ENCODE results near the gene IL4I1. TPM values are rescaled to one million over a fixed set of nuclear protein-coding genes. Genes with fewer than 3 reads are reported as not detected.
A peak's percentile ranks its signal among the peaks of the same experiment; 100 is the strongest.

IL4I1 gene
- total RNA-seq, 1 experiment from 2014 or later, result 1.5 TPM

- ATAC-seq, result no peak
- Histone ChIP-seq H3K9me3 (ENCODE audit: control insufficient read depth, insufficient read depth, low read depth, low read length) (no peaks in the 10 kb centered on the region), H3K27me3 (ENCODE audit: control insufficient read depth, insufficient read depth, low read length) (no peaks in the 10 kb centered on the region), H3K36me3 (ENCODE audit: control insufficient read depth, insufficient read depth, low read length) (peaks cover 1% of the 10 kb centered on the region; the same call in 1 of the 2 replicates), H3K4me1 (ENCODE audit: control insufficient read depth, insufficient read depth, low read length) (peaks cover 22% of the 10 kb centered on the region), H3K27ac (ENCODE audit: low read length) (peak overlapping the region; percentile 82), H3K4me3 (ENCODE audit: low read depth in 2 of 2, low read length in 2 of 2) (peak overlapping the region; percentile 39 to 46)
- ChIA-PET POLR2A (no interaction called here), CTCF (no interaction called here)
- intact Hi-C loops (cut with micrococcal nuclease; ENCODE audit: unreplicated experiment) (no loop called here), in situ Hi-C loops (cut with HindIII; ENCODE audit: low pct_unique_long_range_greater_than_20kb, low sequenced_read_pairs) (no loop called here)
- no peak for DNase-seq (ENCODE audit: low read depth, low spot score)
- TF ChIP-seq, protein P1, sequence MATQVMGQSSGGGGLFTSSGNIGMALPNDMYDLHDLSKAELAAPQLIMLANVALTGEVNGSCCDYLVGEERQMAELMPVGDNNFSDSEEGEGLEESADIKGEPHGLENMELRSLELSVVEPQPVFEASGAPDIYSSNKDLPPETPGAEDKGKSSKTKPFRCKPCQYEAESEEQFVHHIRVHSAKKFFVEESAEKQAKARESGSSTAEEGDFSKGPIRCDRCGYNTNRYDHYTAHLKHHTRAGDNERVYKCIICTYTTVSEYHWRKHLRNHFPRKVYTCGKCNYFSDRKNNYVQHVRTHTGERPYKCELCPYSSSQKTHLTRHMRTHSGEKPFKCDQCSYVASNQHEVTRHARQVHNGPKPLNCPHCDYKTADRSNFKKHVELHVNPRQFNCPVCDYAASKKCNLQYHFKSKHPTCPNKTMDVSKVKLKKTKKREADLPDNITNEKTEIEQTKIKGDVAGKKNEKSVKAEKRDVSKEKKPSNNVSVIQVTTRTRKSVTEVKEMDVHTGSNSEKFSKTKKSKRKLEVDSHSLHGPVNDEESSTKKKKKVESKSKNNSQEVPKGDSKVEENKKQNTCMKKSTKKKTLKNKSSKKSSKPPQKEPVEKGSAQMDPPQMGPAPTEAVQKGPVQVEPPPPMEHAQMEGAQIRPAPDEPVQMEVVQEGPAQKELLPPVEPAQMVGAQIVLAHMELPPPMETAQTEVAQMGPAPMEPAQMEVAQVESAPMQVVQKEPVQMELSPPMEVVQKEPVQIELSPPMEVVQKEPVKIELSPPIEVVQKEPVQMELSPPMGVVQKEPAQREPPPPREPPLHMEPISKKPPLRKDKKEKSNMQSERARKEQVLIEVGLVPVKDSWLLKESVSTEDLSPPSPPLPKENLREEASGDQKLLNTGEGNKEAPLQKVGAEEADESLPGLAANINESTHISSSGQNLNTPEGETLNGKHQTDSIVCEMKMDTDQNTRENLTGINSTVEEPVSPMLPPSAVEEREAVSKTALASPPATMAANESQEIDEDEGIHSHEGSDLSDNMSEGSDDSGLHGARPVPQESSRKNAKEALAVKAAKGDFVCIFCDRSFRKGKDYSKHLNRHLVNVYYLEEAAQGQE (IDR thresholded peaks at IDR 0.05; ENCODE audit: insufficient read depth in 1 of 2, low read depth in 2 of 2, low read length in 1 of 2), result no peak
- TF ChIP-seq TCF7L2 (IDR thresholded peaks at IDR 0.05; ENCODE audit: low read depth, low read length) (no peak), POLR2AphosphoS5 (IDR thresholded peaks at IDR 0.05; ENCODE audit: low read depth, low read length) (no peak), SIN3A (IDR thresholded peaks at IDR 0.05; ENCODE audit: borderline replicate concordance, insufficient read depth, low read depth, low read length) (no peak)
- TF ChIP-seq, protein P2, sequence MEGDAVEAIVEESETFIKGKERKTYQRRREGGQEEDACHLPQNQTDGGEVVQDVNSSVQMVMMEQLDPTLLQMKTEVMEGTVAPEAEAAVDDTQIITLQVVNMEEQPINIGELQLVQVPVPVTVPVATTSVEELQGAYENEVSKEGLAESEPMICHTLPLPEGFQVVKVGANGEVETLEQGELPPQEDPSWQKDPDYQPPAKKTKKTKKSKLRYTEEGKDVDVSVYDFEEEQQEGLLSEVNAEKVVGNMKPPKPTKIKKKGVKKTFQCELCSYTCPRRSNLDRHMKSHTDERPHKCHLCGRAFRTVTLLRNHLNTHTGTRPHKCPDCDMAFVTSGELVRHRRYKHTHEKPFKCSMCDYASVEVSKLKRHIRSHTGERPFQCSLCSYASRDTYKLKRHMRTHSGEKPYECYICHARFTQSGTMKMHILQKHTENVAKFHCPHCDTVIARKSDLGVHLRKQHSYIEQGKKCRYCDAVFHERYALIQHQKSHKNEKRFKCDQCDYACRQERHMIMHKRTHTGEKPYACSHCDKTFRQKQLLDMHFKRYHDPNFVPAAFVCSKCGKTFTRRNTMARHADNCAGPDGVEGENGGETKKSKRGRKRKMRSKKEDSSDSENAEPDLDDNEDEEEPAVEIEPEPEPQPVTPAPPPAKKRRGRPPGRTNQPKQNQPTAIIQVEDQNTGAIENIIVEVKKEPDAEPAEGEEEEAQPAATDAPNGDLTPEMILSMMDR (IDR thresholded peaks at IDR 0.05), result no peak
- BruUV-seq (replicated peaks), result no TSS peak
These were observed 26.3 kb downstream of the IL4I1 start for GRCh38 chr19:49870309-49870901.

DNA sequence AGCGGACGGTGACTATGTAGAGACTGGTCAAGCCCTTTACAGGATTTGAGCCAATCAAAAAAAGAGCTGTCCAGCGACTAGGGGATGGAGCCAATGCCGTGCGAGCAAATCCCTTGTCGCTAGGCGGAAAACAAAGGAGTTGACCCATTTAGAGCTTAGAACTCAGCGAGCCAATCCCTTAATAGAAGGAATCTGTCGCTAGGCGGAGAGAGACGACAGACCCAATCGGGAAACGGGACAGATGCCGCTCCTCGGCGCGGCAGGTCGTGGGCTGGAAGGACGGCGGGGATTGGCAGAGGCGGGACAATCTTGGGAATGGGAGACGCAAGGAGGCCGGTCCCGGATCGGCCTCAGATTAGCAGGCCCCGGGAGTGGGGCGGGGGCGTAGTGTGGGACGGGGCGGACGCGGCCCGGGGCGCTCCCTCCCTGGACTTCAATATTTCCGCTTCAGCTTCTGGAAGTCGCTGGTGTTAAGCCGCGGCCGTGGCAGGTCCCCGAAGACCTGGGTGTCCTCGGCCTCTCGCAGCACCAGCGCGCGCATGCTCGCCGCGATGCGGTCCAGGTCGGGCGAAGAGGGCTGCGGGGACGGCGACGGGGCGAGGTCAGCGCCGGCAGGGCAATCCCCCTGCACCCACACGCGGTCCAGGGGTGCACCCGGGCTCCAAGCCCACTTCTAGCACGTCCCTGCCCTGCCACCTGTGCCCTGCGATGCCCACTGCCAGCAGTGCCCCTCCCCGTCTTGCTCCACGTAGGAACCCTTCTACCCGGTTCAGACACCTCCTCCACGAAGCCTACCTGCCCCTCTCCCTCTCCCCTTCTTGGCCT lies 27.0 kb downstream of the IL4I1 start:
- intact Hi-C loops (cut with micrococcal nuclease; ENCODE audit: unreplicated experiment) (no loop called here), in situ Hi-C loops (cut with HindIII; ENCODE audit: low pct_unique_long_range_greater_than_20kb, low sequenced_read_pairs) (no loop called here)

More for the DNA sequence above, 27.0 kb downstream of the IL4I1 start:
- peak overlapping the region; percentile 39 to 55 for H3K4me3 ChIP-seq (ENCODE audit: low read depth in 2 of 2, low read length in 2 of 2)
- DNase-seq (ENCODE audit: low read depth, low spot score) (peak; percentile 97), ATAC-seq (peak; percentile 80)
- TF ChIP-seq SIN3A (IDR thresholded peaks at IDR 0.05; ENCODE audit: borderline replicate concordance, insufficient read depth, low read depth, low read length) (no peak), POLR2AphosphoS5 (IDR thresholded peaks at IDR 0.05; ENCODE audit: low read depth, low read length) (peak; percentile 85; the same call in 1 of the 2 replicates), TCF7L2 (IDR thresholded peaks at IDR 0.05; ENCODE audit: low read depth, low read length) (peak; percentile 90)
- no peaks in the 10 kb centered on the region for H3K27me3 ChIP-seq (ENCODE audit: control insufficient read depth, insufficient read depth, low read length)
- BruUV-seq (replicated peaks), result no TSS peak
- no peaks in the 10 kb centered on the region for H3K36me3 ChIP-seq (ENCODE audit: control insufficient read depth, insufficient read depth, low read length)
- CTCF ChIA-PET, result interaction anchor here (0.5 kb wide), 1 partner anchor 342 kb away, joined by 3 read pairs; the partner anchor contains the start of gene RCN3
- POLR2A ChIA-PET, result interaction anchor here (0.6 to 0.9 kb wide), 2 partner anchors 60 to 742 kb away, joined by 3 to 5 read pairs; partner anchors contain the start of gene NUP62
- H3K27ac ChIP-seq (ENCODE audit: low read length), result peak overlapping the region; percentile 82
- H3K4me1 ChIP-seq (ENCODE audit: control insufficient read depth, insufficient read depth, low read length), result peaks cover 20% of the 10 kb centered on the region
- no peaks in the 10 kb centered on the region for H3K9me3 ChIP-seq (ENCODE audit: control insufficient read depth, insufficient read depth, low read depth, low read length)

Data from Panc1 (cell line).